NOMO-1 treated with dmso at 0.1 percent for 144 hours (cell line): ENCODE results near the gene RPL36.
A peak's percentile ranks its signal among the peaks of the same experiment; 100 is the strongest.

Source experiments
- DNase-seq: peaks from one replicate; lab custom pipeline; 2025; ENCODE audit not compliant: unreplicated experiment; lab: John Stamatoyannopoulos, UW

Gene RPL36

GRCh38 chr19:5673752-5674151 lies 16.3 kb upstream of the RPL36 start:
- DNase-seq, result no peak

GRCh38 chr19:5674714-5675113 lies 15.4 kb upstream of the RPL36 start:
- DNase-seq, result no peak

GRCh38 chr19:5676105-5676771 lies 13.9 kb upstream of the RPL36 start:
- no peak for DNase-seq

- DNase-seq, result no peak
Measured at GRCh38 chr19:5676772-5677105, 13.4 kb upstream of the RPL36 start.

- DNase-seq, result no peak
Measured at GRCh38 chr19:5677136-5677535, 13.0 kb upstream of the RPL36 start.

- DNase-seq, result no peak
Measured at GRCh38 chr19:5677580-5677979, 12.5 kb upstream of the RPL36 start.

GRCh38 chr19:5678071-5678718 lies 11.9 kb upstream of the RPL36 start:
- DNase-seq, result no peak

GRCh38 chr19:5679289-5680083 lies 10.6 kb upstream of the RPL36 start:
- no peak for DNase-seq

GRCh38 chr19:5680084-5680436 lies 10.0 kb upstream of the RPL36 start:
- DNase-seq, result no peak

- peak; percentile 99 for DNase-seq
Measured at GRCh38 chr19:5680437-5681368, 9.4 kb upstream of the RPL36 start, which contains the start of the genes HSD11B1L and MICOS13. HSD11B1L (plus strand) TSS chr19:5681027; CDS start chr19:5684833, 3,806 bp downstream. MICOS13 (minus strand) TSS chr19:5680516; CDS start chr19:5680486, 30 bp downstream.

GRCh38 chr19:5681391-5682106 lies 8.5 kb upstream of the RPL36 start:
- no peak for DNase-seq

GRCh38 chr19:5682107-5682482 lies 8.0 kb upstream of the RPL36 start:
- DNase-seq, result no peak

- no peak for DNase-seq
Measured at GRCh38 chr19:5683177-5683886, 6.8 kb upstream of the RPL36 start.

- DNase-seq, result no peak
Measured at GRCh38 chr19:5684694-5685430, 5.2 kb upstream of the RPL36 start.

GRCh38 chr19:5686326-5686646 lies 3.8 kb upstream of the RPL36 start:
- no peak for DNase-seq

- peak; percentile 88 for DNase-seq
Measured at GRCh38 chr19:5686647-5687359, 3.3 kb upstream of the RPL36 start.

GRCh38 chr19:5687360-5688198 lies 2.5 kb upstream of the RPL36 start:
- no peak for DNase-seq
